ENCODE measurements around the gene ATG4C.

GRCh38 chr1:62781841-62782543 is 1.9 kb upstream of the ATG4C start:
- no peak for TF ChIP-seq CTCF (IDR thresholded peaks at IDR 0.05; ENCODE audit: borderline replicate concordance, extremely low read depth, low read length, poor library complexity, severe bottlenecking)
- no peak for TF ChIP-seq EZH2 (IDR thresholded peaks at IDR 0.05; ENCODE audit: borderline replicate concordance, low read depth, low read length, severe bottlenecking)

Measured in DND-41 (cell line).